ENCODE data around the gene MYO1B.

MYO1B gene

DNA sequence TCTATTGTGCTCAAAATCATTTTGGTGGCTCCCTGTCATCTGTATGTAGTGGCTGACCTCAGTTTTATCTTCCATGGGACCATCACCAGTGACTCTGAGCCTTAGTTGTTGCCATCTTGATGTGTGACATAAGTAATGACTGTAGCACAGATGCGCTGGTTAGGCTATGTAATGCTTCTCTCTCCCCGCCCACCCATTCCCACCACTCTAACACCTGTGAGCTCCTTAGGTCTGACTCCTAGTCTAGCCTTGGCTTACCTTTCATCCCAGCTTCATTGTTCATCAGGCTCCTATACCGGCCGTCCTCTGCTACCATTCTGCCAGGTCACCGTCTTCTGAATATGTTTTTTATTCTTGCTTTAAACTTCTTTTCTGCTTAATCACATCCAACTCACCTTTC is 17.2 kb downstream of the MYO1B start:
- DNase-seq (ENCODE audit: low spot score), result no peak

DNA sequence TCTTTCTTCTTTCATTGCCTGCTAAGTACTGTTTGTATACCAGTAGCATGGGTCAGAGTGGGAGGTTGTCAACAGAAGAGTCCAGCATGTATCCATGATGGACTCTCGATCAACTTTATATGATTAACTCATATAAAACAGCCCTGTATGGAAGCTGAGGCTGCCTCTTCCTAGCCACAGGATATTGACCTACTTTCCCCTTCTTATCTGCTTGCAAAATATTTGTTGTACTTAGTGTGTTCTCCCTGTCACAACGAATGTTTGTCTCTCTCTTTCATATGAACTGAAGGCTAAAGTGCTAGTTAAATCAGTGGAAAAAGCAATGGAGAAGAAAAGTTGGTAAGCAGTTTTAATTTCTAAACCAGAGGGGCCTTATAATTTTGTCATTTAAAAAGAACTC is 17.8 kb downstream of the MYO1B start:
- DNase-seq (ENCODE audit: low spot score), result no peak

DNA sequence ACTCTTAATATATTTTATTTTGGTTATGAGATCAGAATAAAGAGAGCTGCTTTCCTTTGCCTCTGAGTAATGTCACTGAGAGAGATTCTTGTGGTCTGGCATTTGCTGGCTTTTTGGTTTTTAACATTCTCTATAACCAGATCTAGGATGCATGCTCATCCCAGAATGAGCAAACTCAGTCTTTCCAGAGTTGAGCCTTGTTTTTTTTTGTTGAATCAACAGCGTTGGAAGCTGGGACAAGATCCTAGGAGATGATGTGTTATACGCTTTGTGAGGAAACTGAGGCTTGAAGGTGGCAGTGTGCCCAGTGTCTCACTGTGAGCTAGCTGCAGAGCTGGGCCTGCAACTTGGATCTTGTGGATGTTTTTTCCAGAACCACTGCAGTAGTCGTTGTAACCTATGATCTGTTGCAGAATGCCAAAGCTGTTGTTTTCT is 19.5 kb downstream of the MYO1B start:
- DNase-seq (ENCODE audit: low spot score), result no peak

DNA sequence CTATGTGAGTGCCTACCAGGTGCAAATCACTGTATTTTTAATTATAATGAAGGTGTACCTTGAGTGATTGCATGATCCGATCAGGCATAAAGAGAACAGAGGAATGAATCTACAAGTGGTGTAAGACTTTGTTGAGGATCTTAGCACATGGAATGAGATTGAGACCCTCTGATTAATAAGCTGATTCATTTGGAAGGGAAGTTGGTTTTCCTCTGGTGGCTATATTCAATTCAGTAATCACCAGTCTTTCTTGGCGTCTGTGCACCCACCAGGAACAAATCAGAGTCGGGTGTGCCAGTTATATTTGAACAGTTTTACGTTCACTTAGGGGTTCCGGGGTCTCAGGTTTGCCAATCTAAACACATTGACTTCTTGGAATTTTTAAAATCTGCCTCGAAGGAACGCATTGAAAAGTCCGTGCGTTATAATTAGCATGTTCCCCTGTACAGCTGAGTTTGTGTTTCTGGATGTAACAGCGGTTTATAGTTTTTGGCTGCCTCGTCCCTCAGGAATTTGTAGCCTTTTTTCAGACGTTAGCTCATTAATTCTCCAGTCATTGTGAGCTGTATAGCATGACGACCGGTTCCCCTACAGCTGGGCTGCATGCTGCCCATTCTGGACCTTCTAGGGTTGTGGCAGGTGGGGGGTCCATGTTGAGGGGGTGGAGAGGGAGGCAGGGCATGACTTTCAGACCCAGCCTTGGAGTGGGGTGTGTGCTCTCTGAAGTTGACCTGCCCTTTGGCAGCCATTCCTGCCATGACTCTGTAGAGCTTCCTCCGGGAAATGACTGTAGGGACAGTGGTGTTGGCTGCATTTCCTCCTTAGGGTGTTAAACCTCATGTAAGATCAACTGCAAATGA is 20.3 kb downstream of the MYO1B start:
- no peak for DNase-seq (ENCODE audit: low spot score)

DNA sequence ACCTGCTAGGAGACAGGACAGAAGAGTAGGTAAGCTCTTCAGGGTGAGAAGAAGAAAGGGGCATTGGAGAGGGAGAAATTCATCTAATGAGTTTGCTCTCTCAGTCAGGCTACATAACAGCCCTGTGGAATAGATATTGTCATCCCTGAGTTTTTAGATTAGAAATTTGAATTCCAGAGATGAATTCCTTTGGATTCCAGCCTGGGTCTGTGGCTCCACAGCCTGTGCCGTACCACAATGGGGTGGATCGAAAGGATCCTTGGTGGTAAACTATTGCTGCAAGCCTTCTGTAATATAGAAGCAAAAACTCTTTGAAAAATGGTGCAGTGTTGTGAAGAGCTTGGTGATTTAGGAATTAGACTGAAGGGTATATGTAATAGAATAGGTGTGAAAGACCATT is 21.0 kb downstream of the MYO1B start:
- DNase-seq (ENCODE audit: low spot score), result no peak

DNA sequence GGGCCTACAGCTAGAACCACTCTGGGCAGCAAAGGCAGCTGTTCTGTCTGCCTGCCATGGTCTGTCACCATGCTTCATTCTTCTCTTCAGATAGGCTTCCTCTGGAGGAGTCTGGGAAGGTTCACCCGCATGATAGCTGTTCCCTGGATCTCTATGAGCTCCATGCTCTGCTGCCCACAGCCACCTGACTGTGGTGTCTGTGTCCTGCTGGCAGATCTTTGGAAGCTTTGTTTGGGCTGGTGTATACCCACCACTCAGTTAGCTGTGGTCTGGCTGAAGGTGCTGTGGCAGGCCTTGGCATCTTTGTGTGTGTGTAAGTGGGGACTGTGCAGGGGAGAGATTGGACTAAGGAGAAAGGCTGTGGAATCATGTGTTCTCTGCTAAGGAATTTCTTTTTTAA is 23.4 kb downstream of the MYO1B start:
- DNase-seq (ENCODE audit: low spot score), result no peak

DNA sequence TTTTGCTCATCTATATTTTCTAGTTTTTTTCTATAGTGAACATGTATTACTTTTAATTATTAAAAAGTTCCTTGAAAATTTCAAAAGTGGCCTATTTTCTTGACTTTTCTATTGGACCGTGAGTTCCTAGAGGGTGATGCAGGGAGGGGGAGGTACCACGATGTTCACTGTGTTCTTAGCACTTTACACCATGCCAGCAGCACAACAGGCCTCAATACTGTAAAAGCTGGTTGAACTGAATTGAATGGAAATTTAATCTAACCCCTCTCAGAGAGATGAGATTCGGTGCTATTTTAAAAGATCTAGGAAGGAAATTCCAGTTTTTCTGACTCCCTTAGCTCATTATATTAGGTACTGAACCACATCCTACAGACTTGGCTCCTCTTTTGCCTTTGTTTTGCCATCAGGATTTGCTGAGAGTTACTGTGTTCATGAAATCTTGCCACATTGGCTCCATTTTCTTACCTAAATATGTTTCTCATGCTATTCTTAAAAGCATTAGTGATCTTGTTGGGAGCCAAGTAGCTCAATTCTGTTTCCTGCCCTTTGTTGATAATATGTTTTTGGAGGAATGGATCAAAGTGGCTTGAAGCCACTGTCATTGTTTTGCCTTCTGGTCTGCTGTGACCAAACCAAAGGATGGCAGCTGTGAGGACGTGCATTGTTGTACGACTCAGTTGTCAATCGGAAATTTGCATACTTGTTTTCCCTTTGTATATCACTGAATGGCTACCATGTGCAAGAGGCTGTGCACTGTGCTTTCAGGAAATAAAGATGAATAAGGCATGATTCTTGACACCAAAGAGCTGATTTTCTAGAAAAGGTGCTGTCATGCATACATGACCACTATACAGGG is 25.3 kb downstream of the MYO1B start:
- DNase-seq (ENCODE audit: low spot score), result no peak

DNA sequence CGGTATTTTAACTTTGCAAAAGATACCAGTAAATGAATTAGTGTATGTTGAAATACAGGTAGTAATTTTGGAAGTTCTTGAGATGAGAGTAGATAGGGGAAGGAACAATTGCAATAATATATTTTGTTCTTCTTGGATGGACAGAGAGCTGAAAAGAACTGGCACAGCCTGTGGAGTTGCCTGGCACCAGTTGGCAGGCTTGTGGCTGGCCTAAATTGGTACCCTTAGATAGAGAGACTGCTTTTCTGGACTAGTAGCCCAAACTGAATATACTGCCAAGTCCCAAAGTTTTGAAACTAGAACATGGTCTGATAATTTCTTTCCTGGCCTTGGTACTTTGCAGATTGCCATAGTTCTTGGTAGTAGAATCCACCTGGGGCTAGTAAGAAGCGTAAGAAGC is 26.9 kb downstream of the MYO1B start:
- no peak for DNase-seq (ENCODE audit: low spot score)

DNA sequence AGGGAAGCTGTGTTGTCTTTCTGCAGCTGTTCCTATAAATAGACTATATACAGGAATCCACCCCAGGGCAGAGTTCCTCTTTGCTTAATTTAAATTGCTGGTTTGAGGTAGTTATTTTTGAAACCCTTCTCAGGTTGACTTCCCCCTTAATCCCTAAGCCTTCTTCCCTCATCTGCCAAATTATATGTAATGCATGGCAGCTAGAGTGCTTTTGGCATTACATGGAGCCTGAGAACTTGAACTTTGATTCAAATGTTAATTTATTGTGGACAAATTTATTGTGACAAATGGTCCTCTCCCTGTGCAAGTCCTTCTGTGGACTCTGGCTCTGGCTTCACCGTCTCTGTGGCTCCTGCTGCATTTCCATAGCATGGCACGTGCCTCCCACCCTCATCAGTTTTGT is 29.2 kb downstream of the MYO1B start:
- no peak for DNase-seq (ENCODE audit: low spot score)

DNA sequence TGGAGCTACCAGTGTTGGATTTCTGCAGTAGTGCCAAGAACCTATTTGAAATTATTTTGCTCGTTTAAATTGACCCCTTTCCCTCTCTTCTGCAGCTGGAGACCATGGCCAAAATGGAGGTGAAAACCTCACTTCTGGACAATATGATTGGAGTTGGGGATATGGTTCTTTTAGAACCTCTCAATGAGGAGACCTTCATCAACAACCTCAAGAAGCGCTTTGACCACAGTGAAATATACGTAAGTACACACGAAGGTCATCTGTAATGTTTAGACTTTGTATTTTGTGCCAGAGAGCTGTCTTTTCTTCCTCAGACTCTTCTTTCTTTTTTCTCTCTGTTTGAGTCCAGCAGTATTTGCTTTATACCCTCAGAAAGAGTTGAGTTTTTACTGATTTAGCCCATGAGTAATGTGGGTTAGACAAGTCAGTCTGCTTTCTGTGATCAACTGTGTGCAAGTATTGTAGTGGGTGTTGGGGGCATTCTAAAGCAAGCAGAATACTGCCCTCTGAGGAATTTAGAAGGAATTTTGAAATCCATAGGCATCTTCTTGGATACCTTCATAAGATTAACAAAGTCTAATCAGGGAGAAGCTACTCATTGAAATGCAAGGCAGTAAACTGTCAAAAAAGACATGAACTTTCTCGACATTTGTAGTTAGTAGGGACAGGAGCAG is 31.7 kb downstream of the MYO1B start:
- DNase-seq (ENCODE audit: low spot score), result no peak

DNA sequence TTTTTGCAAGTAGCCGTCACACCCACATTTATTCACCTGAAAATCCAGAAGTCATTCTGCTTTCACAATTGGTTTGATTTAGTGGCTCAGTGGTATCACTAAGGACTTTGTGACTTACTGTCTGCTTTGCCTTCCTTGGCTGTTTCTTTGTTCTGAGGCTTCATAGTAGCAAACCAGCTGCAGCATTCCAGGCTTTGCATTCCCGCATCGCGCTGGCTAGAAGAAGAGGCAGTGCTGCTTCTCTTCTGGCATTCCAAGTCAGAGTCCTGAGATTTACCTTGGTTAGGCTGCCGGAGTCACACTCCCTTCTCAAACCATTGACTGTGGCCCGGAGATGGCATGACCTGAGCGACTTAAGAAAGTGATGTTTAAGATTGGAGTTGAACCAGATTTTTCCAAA is 35.1 kb downstream of the MYO1B start:
- no peak for DNase-seq (ENCODE audit: low spot score)

DNA sequence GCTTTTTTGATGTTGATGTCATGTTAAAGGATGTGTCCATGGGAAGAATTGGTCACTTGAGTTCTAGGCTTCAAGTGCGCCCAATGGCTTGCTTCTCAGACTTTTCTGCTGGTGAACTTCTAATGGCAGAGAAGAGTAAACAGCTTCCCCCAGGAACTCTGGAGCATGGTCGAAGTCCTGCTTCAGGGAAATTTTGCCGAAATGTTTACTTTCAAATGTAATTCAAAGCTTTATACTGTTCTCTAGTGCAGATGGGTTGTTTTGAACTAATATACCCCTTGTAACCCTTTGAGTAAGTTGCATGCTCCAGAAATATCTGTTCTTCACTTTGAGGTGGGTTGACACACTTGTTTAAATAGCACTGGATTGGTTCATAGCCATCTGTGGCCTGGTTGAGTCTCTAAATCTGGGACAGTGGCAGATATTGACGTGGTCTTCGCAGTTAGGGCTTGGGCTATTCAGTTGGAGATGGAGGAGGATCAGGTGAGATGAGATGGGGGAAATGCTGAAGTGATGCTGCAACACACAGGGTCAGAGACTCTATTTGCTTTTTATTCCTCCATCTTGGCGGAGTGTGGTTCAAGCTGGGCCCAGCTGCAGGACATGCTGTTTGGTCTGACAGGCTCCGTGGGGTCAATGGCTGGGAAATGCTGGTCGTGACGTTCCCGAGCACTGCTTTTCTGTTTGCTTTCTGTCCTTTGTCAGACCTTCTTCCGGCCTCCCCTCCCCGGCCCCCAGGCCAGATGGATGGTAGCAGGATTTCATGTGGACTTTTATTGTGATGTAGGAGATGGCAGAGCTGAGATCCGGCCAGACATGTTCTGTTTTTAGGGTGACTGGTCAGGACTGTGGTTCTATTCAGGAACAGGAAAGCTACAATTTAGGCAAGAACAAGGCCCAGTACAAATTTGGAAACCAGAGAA is 35.9 kb downstream of the MYO1B start:
- DNase-seq (ENCODE audit: low spot score), result no peak

DNA sequence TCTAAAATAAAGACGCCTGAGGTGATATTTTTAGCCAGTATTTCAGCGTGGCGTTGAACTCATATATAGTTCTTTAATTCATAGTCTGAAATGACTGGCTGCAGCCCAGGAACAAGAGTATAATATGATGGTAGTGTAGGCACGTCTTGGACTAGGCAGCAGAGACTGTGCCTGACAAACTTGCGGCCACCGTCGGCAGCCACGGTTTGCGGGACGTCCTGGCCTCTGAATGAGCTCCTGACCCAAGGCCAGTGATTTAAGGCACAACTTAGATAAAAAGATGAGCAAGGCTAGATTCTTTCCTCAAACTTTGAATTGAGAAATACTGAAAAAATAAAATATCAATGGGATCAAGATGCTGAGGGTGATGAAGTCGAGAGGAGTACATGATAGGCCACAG is 40.0 kb downstream of the MYO1B start:
- DNase-seq (ENCODE audit: low spot score), result no peak

GRCh38 chr2:191287820-191288219 is 42.6 kb downstream of the MYO1B start:
- DNase-seq (ENCODE audit: low spot score), result no peak

- DNase-seq (ENCODE audit: low spot score), result no peak
Observed at GRCh38 chr2:191289049-191289448, 43.8 kb downstream of the MYO1B start.

DNA sequence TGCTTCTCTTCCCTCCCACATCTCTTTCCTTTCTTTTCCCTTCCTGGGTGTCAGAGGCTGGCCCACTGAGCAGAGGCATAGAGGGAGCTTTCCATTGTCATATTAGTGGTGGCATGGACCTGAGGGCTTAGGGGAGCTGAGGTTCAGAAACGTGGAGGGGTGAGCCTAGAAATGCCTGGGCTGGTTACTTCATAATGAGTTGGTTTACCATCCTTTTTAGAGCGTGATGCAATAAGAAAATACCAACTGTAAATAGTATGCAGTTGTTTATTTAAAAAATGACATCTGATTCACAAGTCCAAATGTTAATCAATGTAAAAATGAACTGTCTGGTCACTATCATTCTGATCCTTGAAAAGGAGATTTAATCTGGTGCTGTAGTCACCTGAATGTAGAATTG is 46.3 kb downstream of the MYO1B start:
- no peak for DNase-seq (ENCODE audit: low spot score)

DNA sequence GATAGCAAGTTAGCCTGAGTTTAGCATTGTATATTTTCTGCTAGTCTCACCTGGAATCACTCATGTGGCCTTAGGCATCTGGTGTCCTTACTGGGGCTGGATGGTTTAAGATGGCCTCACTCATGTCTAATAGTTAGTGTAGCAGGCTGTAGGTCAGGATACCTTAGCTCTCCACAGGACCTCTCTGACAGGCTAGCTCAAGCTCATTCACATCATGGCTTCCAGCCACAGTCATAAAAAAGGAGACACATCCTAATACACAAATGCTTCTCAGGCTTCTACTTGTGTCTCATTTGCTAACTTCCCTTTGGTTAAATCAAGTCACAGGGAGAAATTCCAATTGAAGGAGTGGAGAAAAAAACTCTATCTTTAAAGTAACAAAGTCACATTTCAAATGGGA is 47.7 kb downstream of the MYO1B start:
- DNase-seq (ENCODE audit: low spot score), result no peak

DNA sequence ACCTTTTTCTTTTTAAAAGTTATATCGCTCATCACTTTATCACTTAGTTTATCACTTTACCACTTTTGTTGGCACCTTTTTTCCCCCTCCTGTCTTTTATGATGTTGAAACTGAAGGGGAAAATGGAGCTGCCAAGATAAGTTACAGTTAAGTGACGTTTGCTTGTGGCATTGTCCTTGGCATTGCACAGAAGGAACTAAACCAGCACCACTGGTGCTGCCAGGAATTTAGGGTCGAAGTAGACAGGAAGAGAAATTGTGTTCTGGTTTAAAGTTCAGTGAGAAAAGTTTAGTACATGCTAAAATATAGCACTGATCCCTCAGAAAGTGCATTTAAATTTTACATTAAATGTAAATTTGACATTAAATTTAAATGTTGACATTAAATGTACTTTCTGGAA is 49.9 kb downstream of the MYO1B start:
- DNase-seq (ENCODE audit: low spot score), result no peak

GRCh38 chr2:191296083-191297006 is 51.1 kb downstream of the MYO1B start:
- no peak for DNase-seq (ENCODE audit: low spot score)

DNA sequence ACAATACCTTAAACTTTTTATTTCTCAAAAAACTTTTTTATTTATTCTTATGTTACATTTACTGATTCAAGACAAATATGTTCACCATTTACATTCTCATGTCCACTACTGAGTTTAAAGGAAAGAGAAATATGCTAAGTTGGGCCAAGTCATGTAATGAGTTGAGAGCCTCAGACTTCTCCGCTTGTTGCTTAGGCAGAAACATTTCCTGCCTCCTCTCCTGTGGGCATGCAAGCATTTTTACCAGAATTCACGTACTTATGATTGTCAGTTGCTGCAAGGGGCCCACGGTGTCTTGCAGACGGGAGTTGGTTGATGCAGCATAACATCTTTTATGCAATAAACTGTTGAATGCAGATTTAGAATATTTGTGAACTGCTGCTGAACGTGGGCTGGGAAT is 51.8 kb downstream of the MYO1B start:
- DNase-seq (ENCODE audit: low spot score), result no peak

- DNase-seq (ENCODE audit: low spot score), result no peak
Observed at GRCh38 chr2:191298306-191298705, 53.1 kb downstream of the MYO1B start.
